ENCODE measurements around the gene TTLL11. TPM values are rescaled to one million over a fixed set of nuclear protein-coding genes. Genes with fewer than 3 reads are reported as not detected.

The TTLL11 gene
- total RNA-seq, 1 experiment from 2014 or later: 7.0 TPM

DNA sequence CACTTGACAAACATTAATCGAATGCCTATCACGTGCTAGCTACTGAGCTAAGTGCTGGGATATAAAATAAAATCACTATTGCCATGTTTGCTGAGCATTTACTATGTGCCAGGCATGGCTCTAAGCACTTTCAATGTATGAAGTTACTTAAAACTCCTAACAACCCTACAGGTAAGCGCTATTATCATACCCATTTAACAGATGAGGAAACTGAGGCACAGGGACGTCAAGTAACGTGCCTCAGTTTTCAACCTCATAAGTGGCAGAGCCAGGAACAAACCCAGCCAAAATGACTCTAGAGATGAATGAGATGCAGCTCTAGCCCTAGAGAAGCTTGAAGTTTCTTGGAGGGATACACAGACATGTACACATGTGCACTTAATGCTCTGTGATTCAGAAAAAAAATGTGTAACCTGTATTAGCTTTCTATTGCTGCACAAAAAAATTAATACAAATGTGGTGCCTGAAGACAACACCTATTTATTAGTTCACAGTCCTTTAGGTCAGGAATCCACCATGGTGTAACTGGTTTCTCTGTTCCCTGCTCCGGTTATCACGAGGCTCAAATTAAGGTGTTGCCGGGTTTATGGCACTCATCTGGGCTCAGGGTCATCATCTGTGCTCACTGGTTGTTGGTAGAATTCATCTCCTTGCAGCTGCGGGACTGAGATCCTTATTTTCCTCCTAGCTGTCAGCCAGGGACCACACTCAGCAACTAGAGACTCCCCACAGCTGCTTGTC lies 33.7 kb downstream of the TTLL11 start:
- DNase-seq (ENCODE audit: low spot score): no peak
- in situ Hi-C loops (cut with HindIII; ENCODE audit: low sequenced_read_pairs): no loop called here

DNA sequence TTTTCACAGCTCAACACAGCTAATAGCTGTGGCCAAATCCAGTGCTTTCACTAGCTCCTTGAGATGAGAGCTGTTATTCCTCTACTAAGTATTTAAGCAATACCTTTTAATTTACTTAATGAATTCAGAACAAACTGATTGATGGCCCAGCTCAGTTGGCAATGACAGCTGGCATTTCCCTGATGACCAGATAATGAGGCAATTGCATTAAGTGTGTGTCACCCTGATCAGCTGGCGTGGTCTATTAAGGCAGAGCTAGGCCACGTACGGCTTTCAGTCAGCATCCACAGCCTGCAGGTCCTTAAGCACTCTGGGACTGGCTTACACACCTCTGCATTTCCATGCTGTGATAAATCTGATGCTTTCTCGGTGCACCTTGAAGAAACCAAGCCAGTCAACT lies 34.4 kb downstream of the TTLL11 start:
- in situ Hi-C loops (cut with HindIII; ENCODE audit: low sequenced_read_pairs): no loop called here

DNA sequence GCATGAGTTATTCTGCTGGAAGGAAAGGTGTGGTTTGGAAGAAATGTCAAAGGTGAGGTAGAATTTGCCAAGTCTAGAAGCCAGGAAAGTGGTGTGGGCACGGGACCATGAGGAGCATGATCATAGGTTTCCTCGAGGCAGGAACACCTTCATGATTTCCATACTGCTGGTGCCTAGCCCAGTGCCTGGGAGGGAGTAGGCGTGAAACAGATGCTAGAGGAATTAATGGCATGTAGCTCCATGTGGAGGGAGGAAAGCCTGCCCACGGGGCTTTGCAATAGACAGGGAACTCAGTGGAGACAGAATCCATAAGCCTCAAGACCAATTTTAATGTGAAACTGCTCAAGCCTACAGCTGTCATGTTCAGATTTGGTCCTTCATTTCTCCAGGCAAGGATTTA lies 35.1 kb downstream of the TTLL11 start:
- no peak for DNase-seq (ENCODE audit: low spot score)
- in situ Hi-C loops (cut with HindIII; ENCODE audit: low sequenced_read_pairs): no loop called here

More for the DNA sequence above, 34.4 kb downstream of the TTLL11 start:
- no peak for DNase-seq (ENCODE audit: low spot score)

DNA sequence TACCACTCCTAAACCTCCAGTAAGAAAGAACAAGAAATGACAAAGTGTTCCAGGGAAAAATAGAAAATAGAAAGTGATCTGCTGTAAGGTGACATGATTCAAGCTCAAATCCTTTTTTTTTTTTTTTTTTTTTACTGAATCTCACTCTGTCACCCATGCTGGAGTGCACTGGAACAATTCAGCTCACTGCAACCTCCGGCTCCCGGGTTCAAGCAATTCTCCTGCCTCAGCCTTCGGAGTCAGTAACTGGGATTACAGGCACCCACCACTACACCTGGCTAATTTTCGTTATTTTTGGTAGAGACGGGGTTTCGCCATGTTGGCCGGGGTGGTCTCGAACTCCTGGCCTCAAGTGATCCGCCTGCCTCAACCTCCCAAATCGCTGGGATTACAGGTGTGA lies 35.9 kb downstream of the TTLL11 start:
- in situ Hi-C loops (cut with HindIII; ENCODE audit: low sequenced_read_pairs): no loop called here
- no peak for DNase-seq (ENCODE audit: low spot score)

DNA sequence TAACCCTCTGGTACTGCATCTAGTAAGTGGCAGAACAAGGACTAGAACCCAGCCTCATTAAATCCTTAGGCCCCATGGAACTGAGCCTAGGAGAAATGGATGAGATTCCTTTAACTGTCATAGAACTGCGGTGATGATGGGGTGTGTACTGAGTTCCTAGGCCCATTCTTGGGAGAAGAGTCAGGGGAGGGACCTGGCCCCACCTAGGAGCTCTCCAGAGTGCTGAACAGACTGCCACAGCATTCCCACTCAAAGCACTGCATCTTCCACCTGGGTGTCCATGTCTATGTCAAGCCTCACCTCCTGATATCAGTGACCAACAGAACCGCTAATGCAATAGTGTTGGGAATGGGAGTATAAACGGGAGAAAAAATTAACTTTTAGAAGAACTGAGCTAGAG lies 36.6 kb downstream of the TTLL11 start:
- no peak for DNase-seq (ENCODE audit: low spot score)
- in situ Hi-C loops (cut with HindIII; ENCODE audit: low sequenced_read_pairs): no loop called here

DNA sequence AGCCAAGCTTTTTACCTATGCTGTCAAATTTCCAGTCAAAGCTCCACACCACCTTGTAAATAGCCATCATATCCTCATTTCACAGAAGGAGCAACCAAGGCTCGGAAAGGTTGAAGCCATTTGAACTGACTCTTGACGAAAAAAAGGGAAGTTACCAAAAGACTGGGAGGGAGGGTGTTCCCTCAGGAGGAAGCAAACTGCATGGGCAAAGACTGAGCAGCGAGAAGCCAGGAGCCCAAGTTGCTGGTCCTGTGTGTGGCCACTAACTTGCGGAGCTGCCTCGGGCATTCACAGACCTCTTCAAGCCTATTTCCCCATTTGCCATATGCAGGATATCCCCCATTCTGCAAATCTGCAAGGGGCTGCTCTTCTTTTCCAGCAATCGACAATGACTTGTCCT lies 37.4 kb downstream of the TTLL11 start:
- in situ Hi-C loops (cut with HindIII; ENCODE audit: low sequenced_read_pairs): no loop called here
- DNase-seq (ENCODE audit: low spot score): no peak

DNA sequence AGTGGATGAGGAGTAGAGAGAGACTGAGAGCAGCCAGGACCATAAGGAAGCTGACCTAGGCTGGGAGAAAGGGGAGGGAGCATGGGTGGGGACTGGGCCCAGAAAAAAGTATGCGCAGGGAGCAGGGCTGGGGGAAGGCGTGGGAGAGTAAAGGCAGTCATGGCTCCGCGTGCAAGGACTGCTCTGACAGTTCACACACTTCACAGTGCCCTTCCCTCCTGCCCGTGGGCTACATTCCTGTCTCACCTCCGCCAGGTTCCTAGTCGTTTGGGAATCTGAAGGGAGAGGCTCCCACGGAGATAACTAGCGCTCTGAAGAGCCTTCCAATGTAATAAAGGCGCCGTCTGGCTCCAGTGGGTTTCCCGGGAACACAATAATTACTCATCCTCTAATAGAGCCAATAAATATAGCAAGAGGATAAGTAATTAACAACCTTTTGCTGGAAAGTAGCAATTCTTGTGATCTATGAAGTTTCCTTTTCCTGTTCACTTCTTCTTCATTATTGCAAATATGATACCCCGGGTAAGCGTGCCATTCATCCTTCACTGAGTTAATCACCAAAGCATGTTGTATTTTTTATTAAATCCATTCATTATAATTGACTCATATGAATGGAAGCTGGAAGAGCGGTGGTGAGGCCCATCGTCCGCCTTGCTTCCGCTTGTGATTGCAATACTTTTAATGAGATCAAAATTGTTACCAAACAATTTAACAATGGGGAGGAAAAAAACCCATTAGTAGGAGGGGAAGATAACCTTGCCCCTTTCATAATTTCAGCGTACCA lies 39.3 kb downstream of the TTLL11 start:
- DNase-seq (ENCODE audit: low spot score): no peak
- in situ Hi-C loops (cut with HindIII; ENCODE audit: low sequenced_read_pairs): no loop called here

DNA sequence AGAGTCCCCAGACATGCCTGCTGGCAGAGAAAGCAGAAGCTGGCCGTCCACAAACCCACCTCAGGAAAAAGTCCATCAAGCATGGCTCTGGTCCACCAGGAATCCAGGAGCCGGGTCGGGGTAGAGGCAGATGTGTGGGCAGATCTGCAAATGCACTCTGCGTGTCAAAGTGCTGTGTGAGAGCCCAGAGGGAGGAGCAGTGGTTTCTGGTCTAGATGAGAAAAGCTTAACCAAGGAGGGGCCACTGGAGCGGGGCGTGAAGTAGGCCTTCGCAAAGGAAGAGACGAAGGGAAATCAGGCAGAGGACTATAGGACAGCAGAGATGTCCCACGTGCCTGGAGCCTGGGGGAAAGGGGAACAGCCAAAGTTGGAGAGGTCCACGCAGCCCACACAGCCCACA lies 40.0 kb downstream of the TTLL11 start:
- no peak for DNase-seq (ENCODE audit: low spot score)
- in situ Hi-C loops (cut with HindIII; ENCODE audit: low sequenced_read_pairs): no loop called here

DNA sequence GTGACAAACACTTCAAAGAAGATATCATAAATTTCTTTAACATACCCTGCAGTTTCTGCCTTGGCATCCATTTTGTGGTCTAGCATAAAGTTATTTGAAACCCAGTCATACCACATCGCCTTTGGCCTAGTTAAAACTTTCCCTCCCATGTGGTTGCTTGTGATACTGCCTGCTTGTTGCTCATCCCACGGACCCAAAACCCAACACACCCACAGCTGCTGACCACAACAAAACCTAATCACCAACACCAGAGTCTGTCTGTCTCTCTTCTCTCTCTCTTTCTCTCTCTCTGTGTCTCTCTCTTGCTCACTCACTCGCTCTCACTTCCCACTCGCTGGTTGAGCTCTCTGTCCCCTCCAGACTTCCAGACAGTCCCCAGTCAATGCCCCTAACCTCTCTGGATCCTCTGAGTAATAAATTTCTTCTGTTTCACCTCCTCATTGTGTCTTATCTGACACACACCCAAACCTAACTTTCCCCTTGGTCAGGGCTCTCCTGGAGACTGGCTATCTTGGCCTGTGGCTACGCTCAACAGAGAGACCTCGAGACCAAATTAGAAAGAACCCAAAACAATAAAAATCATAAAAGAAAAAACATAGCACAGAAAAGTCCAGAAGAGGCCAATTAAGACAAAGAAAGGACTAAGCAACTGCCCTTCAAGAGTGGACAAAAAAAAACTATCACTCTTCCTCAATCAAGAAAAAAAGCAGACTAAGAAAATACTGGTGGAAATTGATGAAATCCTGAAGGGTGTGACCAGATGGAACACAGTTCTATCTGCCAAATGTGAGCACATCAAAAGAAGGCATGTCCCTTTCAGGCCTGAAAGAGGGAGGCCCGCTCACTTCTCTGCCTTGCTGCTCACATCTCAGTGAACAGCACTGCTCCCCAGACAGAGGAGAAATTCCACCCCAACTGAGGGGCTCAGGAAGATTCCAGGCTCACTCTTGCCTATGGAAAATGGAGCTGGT lies 41.5 kb downstream of the TTLL11 start:
- in situ Hi-C loops (cut with HindIII; ENCODE audit: low sequenced_read_pairs): no loop called here
- DNase-seq (ENCODE audit: low spot score): no peak

DNA sequence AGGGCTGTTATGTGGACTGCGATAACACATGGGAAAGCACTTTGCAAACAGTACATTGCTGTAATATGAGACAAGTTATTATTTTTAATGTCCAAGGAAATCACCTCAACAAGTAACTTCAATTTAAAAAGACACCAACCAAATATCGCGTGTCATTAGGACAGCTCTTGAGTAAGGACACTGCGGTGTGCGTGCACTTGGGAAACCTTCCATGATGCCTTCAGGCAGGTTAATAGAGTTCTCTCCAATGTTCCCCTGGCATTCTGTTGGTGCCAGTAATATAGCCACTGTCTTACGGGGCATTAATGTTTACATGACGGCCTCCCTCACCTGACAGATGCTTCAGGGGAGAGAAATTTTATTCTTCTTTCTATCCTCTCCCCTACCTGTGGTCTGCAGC lies 42.9 kb downstream of the TTLL11 start:
- in situ Hi-C loops (cut with HindIII; ENCODE audit: low sequenced_read_pairs): no loop called here
- DNase-seq (ENCODE audit: low spot score): no peak

DNA sequence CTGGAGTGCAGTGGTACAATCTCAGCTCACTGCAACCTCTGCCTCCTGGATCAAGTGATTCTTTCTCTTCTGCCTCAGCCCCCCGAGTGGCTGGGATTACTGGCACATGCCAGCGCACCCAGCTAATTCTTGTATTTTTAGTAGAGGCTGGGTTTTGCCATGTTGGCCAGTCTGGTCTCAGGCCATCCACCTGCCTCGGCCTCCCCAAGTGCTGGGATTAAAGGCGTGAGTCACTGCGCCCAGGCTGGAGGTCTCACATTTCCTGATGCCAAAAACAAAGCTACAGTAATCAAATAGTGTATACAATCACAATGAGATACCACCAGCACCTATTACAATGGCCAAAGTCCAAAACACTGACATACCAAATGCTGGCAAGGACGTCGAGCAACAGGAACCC lies 51.1 kb downstream of the TTLL11 start:
- in situ Hi-C loops (cut with HindIII; ENCODE audit: low sequenced_read_pairs): no loop called here
- no peak for DNase-seq (ENCODE audit: low spot score)

DNA sequence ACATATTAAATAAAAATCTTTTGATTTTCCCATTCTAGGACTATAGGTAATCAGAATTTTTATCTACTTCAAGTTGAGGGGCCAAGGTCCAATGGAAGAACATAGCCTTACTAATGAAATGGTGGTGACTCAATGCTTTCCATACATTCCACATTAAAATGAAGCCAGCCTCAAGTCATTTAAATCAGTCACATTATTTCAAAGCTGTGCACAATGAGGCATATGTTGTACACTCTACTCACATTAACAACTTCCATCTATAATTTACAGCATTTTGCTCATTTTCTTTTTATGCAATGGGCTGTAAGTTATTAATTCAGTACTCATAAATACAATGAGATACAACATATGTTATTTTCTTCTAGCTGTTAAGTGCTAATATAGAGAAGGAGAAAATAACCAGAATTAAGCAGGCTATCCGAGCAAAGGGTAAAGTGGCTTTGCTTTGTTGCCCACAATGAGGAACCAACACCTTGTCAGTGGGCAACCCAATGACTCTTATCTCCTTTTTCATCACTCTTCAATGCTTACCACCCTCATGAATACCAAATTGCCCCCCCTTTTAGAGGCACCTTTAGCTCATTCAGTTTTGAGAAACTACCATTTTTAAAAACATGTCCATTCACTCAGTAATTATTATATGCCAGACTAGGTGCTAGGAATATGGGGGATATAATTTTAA lies 52.4 kb downstream of the TTLL11 start:
- DNase-seq (ENCODE audit: low spot score): no peak

DNA sequence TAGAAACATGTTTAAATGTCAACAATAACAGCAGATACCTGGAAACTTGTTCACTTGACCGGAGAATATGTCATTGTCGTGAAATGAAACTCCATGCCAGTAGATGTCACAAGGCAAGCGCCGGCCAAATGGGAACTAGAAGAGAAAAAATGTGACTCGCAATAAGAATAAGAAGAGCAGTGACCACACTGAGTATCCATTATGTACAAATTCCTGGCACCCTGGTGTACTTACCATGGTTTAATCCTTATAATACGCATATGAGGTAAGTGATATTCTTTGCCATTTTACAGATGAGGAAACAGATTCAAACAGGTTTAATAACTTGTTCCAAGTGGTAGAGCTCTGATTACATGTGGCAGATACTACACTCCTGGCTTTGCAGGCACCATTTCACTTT lies 53.9 kb downstream of the TTLL11 start:
- DNase-seq (ENCODE audit: low spot score): peak; percentile 50
- in situ Hi-C loops (cut with HindIII; ENCODE audit: low sequenced_read_pairs): no loop called here

More for the DNA sequence above, 52.4 kb downstream of the TTLL11 start:
- in situ Hi-C loops (cut with HindIII; ENCODE audit: low sequenced_read_pairs): no loop called here

DNA sequence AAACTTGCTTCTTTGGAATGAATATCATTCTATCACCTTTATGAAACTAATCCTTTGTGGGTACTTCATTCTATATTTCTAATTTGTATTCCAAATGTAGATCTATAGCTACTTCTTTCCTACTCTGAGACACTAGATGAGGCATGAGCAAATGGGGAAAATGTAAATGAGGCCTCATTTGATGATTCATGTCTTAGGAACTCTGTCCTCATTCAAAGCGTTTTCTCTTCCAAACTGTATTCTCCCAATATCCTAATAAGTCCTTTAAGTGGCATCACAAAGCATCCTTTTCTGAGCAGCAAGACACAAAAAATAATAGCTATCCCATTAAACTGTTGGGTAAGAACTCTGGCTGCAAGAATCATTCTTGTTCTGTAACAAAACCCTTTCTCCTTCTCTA lies 56.1 kb downstream of the TTLL11 start:
- DNase-seq (ENCODE audit: low spot score): no peak
- in situ Hi-C loops (cut with HindIII; ENCODE audit: low sequenced_read_pairs): no loop called here

DNA sequence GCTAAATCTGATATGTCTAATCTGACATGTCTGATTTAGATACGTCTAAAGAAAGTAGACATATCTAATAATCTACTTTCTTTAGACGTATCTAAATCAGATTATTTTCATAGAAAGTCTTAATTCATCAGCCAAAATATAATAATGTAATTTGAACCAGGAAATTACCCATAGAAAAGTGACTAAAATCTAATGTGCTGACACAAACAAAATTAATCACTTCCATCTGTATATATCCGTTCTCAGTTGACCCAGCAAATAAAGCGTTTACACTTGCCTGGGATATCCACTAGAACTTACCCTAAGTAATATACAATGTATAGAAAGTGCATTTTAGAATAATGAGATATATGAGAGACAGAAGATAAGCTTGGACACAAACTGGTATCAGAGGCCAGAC lies 56.7 kb downstream of the TTLL11 start:
- in situ Hi-C loops (cut with HindIII; ENCODE audit: low sequenced_read_pairs): no loop called here
- no peak for DNase-seq (ENCODE audit: low spot score)

DNA sequence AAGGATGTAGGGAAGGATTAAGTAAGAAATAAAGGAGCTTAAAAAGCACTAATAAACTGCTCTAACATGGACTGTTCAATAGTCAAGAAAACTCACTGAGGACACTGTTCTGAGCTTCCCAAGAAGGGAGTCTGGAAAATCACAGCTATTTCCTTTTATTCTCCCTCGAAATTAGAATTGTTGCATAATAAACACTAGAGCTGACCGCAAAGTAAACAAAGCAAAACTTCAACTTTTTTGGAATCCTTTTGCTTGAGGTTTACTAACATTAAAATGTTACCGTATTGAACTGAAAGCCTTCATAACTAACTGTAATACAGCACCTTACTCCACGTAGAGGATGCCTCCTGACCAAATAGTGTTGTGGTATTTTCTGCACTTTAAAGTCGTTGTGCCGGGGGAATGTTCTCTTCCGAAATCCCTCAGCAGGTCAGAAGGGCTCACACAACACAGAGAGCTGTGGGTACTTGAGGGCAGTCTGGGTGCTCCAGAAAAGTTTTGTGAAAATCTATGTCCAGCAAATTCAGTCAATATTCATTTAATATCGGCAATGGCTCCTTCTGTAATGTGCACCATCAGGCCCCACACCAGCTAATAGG lies 59.2 kb downstream of the TTLL11 start:
- DNase-seq (ENCODE audit: low spot score): no peak
- in situ Hi-C loops (cut with HindIII; ENCODE audit: low sequenced_read_pairs): no loop called here

DNA sequence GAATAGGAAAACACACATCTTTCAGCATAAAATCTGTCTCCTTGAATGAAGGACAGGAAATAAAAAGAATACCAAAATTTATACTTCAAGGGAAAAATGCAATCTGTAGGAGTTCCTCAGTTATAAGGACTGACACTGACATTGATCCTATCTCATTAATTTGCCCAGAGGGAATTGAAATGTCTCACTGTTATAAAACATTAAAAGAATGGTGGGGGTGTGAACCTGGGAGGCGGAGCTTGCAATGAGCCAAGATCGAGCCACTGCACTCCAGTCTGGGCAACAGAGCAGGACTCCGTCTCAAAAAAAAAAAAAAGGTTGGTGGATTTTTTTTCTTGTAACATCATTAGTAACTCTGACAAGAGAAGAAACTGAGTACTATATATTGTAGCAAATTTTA lies 60.8 kb downstream of the TTLL11 start:
- in situ Hi-C loops (cut with HindIII; ENCODE audit: low sequenced_read_pairs): no loop called here
- no peak for DNase-seq (ENCODE audit: low spot score)

DNA sequence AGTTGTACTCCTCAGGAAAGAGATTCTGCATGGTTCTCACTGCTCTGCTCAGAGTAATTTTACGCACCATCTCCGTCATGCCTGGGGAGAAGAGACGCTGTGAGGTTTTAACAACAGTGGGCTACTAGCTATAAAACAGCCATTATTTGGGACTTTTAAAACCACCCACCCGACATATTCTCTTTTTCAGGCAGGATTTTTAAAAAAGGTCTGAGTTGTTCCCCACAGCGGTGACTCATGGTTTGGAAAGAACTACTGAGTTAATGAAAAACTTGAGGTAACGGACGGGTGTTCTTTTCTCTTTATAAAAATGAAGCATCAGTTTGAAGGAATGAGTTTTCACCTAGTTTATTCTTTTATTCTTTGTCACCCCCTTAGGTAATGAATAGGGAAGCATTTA lies 61.3 kb downstream of the TTLL11 start:
- in situ Hi-C loops (cut with HindIII; ENCODE audit: low sequenced_read_pairs): no loop called here
- DNase-seq (ENCODE audit: low spot score): no peak

DNA sequence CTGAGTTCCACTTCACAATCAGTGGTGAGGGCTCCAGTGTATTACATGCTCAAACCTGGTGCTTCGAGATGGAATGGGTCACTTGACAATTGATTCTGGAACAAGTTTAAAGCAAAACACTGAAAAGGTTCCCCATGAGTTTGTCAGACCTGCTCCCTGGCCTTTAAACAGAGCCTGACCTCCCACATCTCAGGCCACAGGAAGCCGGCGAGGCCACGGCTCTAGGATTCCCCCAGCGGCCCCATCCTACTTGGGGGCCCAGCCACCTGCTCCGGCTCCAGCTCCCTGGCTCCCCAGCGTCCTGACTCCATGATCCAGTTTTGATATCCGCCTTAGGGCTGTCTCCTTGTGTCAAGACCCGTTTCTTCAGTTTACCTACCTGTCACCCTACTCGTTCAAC lies 62.0 kb downstream of the TTLL11 start:
- in situ Hi-C loops (cut with HindIII; ENCODE audit: low sequenced_read_pairs): no loop called here

More for the DNA sequence above, 62.0 kb downstream of the TTLL11 start:
- DNase-seq (ENCODE audit: low spot score): no peak
